Ascending aorta (tissue), 2 donors: Measurements from ENCODE around the gene FRAS1. TPM values are rescaled to one million over a fixed set of nuclear protein-coding genes. Genes with fewer than 3 reads are reported as not detected.

Experiments used
- DNase-seq, 2 donors: peaks; one replicate each; pipeline ENCODE4 v3.0.0-alpha.2; 2019; ENCODE audit warnings: low spot score in 2 of 2
- H3K27ac ChIP-seq, 2 donors: fragments of 200-600 bp; sonication (generic); one replicate each; pipeline ENCODE4 v1.5.1; 2016 to 2017; ENCODE audit warnings: mild to moderate bottlenecking in 1 of 2
- H3K27me3 ChIP-seq: fragments of 200-600 bp; sonication (generic); one replicate; pipeline ENCODE4 v1.5.1; 2017
- H3K36me3 ChIP-seq, 2 donors: fragments of 200-600 bp; sonication (generic); one replicate each; pipeline ENCODE4 v1.5.1; 2016
- H3K4me1 ChIP-seq, 2 donors: fragments of 200-600 bp; sonication (generic); one replicate each; pipeline ENCODE4 v1.5.1; 2016 to 2017; ENCODE audit warnings: mild to moderate bottlenecking in 1 of 2
- H3K4me3 ChIP-seq, 2 donors: fragments of 200-600 bp; sonication (generic); one replicate each; pipeline ENCODE4 v1.5.1; 2016 to 2017; ENCODE audit warnings: mild to moderate bottlenecking in 1 of 2
- H3K9me3 ChIP-seq, 2 donors: fragments of 200-600 bp; sonication (generic); one replicate each; pipeline ENCODE4 v1.5.1; 2016
- intact Hi-C: fragments of 100-400 bp; cut with DNase I; formaldehyde crosslinking; loops from one replicate; pipeline ENCODE4 v1.15.1; 2023
- total RNA-seq: library from RNA; depleted of rRNA; stranded (reverse); fragments of >200 nt; gene quantifications from one replicate; pipeline ENCODE4 v1.1.0, GENCODE V29; 2016
- TF ChIP-seq, protein P1 (sequence below), 3 experiments: fragments of 200-600 bp in 2 of 3; fragments of 450-650 bp in 1 of 3; sonication (generic) in 2 of 3; IDR thresholded peaks; one replicate each; pipeline ENCODE4 v1.5.1; 2016 to 2019; ENCODE audit warnings: antibody characterized with exemption in 3 of 3, mild to moderate bottlenecking in 1 of 3, moderate library complexity in 1 of 3

FRAS1 gene
- total RNA-seq, 1 donor from 2014 or later: 0.75 TPM

DNA sequence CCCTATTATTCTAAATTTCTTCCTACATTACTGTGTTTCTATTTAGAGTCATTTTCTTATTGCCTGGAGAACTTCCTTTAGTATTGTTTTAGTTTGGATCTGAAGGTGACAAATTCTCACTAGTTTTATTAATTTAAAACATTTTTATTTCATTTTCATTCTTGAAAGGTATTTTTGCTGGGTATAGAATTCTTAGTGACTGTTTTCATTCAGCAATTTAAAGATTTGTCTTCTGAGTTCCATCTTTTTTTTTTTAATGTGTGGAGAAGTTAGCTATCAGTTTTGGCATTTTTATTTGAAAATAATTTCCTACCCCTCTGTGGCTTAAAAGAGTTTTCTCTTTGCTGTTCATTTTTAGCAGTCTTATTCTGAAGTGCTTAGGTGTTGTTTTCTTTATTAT, 169.2 kb downstream of the FRAS1 start:
- Histone ChIP-seq H3K4me1 (no peaks in the 10 kb centered on the region), H3K4me3 (no peak overlapping the region), H3K9me3 (peaks cover 0 to 8% of the 10 kb centered on the region in 2 donors), H3K27me3 (no peaks in the 10 kb centered on the region), H3K27ac (no peak overlapping the region), H3K36me3 (no peaks in the 10 kb centered on the region)
- intact Hi-C loops: no loop called here
- TF ChIP-seq, protein P1, sequence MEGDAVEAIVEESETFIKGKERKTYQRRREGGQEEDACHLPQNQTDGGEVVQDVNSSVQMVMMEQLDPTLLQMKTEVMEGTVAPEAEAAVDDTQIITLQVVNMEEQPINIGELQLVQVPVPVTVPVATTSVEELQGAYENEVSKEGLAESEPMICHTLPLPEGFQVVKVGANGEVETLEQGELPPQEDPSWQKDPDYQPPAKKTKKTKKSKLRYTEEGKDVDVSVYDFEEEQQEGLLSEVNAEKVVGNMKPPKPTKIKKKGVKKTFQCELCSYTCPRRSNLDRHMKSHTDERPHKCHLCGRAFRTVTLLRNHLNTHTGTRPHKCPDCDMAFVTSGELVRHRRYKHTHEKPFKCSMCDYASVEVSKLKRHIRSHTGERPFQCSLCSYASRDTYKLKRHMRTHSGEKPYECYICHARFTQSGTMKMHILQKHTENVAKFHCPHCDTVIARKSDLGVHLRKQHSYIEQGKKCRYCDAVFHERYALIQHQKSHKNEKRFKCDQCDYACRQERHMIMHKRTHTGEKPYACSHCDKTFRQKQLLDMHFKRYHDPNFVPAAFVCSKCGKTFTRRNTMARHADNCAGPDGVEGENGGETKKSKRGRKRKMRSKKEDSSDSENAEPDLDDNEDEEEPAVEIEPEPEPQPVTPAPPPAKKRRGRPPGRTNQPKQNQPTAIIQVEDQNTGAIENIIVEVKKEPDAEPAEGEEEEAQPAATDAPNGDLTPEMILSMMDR (IDR thresholded peaks at IDR 0.05): no peak
- DNase-seq: no peak

DNA sequence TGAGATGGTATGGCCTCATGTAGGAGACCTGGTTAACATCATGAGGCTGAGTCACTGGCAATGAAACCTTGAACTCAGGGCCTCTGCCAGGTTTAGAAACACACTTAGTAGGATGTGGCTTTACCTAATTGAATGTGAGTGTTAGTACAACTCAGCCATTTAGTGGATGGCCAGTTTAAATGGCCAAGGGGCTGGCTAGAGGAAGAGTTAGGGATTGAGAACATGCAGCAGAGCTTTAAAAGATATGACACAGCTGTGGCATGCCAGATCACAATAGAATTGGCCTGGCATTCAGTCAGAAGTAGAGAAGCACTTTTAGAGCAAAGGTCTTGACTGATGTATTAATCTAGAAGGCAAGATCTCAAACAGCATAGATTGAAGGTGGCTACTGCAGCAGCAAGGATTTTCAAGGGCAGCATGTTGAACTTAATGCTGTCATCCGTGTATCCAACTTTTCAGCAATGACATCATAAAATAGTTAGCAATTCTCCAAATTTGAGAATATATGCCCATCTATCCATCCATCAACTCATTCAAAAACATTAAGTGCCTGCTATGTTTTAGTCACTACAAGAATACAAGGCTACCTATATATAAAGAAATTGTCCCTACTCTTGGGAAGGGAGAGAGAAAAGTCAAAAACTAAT, 170.4 kb downstream of the FRAS1 start:
- no peaks in the 10 kb centered on the region for H3K27me3 ChIP-seq
- no peaks in the 10 kb centered on the region for H3K4me1 ChIP-seq
- DNase-seq: no peak
- intact Hi-C loops: no loop called here
- peaks cover 0 to 8% of the 10 kb centered on the region in 2 donors for H3K9me3 ChIP-seq
- TF ChIP-seq, protein P1 (IDR thresholded peaks at IDR 0.05): no peak
- no peak overlapping the region for H3K4me3 ChIP-seq
- no peaks in the 10 kb centered on the region for H3K36me3 ChIP-seq
- H3K27ac ChIP-seq: no peak overlapping the region

DNA sequence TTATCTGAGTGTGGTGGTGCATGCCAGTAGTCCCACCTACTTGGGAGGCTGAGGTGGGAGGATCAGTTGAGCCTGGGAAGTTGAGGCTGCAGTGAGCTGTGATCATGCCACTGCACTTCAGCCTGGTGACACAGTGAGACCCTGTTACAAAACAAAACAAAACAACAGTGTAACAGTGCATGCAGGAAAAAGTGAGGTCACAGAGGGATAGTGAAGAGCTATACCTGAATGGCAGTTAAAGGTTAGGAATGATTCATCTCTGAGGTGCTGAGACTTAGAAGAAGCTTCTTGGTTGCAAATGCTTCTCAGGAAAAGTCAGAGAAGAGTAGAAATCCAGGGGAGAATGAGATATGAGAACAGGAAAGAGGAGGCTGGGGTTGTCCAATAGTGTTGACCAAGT, 178.7 kb downstream of the FRAS1 start:
- no peak for DNase-seq
- no peaks in the 10 kb centered on the region for H3K9me3 ChIP-seq
- H3K27ac ChIP-seq: no peak overlapping the region
- H3K27me3 ChIP-seq: no peaks in the 10 kb centered on the region
- intact Hi-C loops: no loop called here
- no peak overlapping the region for H3K4me3 ChIP-seq
- no peaks in the 10 kb centered on the region for H3K36me3 ChIP-seq
- TF ChIP-seq, protein P1 (IDR thresholded peaks at IDR 0.05): no peak
- no peaks in the 10 kb centered on the region for H3K4me1 ChIP-seq

DNA sequence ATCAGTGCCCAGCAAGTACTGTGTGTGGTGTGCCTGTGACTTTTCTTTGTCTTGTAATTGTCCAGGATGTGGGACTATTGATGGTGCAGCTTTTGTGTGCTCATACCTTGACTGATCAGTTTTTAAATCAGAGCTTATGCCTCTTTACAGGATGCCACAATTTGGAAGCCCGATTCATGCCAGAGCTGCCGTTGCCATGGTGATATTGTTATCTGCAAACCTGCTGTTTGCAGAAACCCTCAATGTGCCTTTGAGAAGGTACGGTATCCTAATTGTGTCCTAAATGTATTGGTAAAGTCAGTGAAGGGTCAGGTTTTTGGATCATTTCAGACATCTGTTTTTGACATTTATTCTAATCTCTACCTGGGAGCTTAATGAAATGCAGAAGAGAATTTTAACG, 180.2 kb downstream of the FRAS1 start:
- intact Hi-C loops: no loop called here
- Histone ChIP-seq H3K36me3 (no peaks in the 10 kb centered on the region), H3K4me3 (no peak overlapping the region), H3K4me1 (no peaks in the 10 kb centered on the region), H3K27me3 (no peaks in the 10 kb centered on the region), H3K27ac (no peak overlapping the region), H3K9me3 (no peaks in the 10 kb centered on the region)
- TF ChIP-seq, protein P1 (IDR thresholded peaks at IDR 0.05): no peak
- DNase-seq: no peak

DNA sequence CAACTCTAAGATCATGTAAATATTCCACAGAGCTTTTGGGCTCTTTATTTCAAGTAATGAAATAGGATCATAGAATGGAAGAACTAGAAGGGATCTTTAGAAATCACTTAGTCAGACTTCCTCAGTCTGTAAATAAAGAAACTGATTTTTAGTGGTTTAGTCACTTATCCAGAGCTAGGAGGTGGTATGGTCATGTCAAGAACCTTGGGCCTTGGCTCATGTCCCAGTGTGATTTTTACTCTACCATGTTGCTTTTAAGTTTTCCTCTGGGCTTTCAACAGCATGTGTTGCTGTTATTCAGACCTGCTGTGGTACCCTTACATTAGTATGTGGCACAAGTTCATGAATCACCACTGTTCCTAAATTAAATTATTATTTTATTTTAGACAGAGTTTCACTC, 184.9 kb downstream of the FRAS1 start:
- Histone ChIP-seq H3K4me3 (no peak overlapping the region), H3K36me3 (no peaks in the 10 kb centered on the region), H3K4me1 (no peaks in the 10 kb centered on the region), H3K27me3 (no peaks in the 10 kb centered on the region), H3K9me3 (no peaks in the 10 kb centered on the region), H3K27ac (no peak overlapping the region)
- TF ChIP-seq, protein P1 (IDR thresholded peaks at IDR 0.05): no peak
- DNase-seq: no peak
- intact Hi-C loops: no loop called here
